Ectodermal cell (in vitro differentiated cells): ENCODE measurements around the gene TRPV4.

Experiments
- H3K27ac ChIP-seq: 2 replicates; pipeline ENCODE4 v1.7.0; 2013; ENCODE audit warnings: mild to moderate bottlenecking, low read depth, low read length; ENCODE audit not compliant: insufficient read depth, poor library complexity, severe bottlenecking
- H3K27me3 ChIP-seq: 2 replicates; pipeline ENCODE4 v1.7.0; 2013; ENCODE audit warnings: mild to moderate bottlenecking, low read length; ENCODE audit not compliant: insufficient read depth, control insufficient read depth, poor library complexity, severe bottlenecking
- H3K36me3 ChIP-seq: one replicate; pipeline ENCODE4 v1.7.0; 2013; ENCODE audit warnings: low read length; ENCODE audit not compliant: control insufficient read depth, insufficient read depth
- H3K4me1 ChIP-seq: one replicate; pipeline ENCODE4 v1.7.0; 2013; ENCODE audit warnings: low read length; ENCODE audit not compliant: control insufficient read depth, insufficient read depth
- H3K4me3 ChIP-seq: 2 replicates; pipeline ENCODE4 v1.7.0; 2013; ENCODE audit warnings: low read depth, low read length, control low read depth; ENCODE audit not compliant: insufficient read depth
- H3K9me3 ChIP-seq: 2 replicates; pipeline ENCODE4 v1.7.0; 2013; ENCODE audit warnings: mild to moderate bottlenecking, low read length, moderate library complexity; ENCODE audit not compliant: control insufficient read depth
- WGBS, 2 experiments: methylation state at CpG; one replicate each; pipeline ENCODE4 v1.1.7; 2013; ENCODE audit warnings: missing lambda C conversion rate in 2 of 2; 5-methylcytosine and 5-hydroxymethylcytosine counted together

TRPV4 gene

GRCh38 chr12:109782326-109782703, 50.9 kb downstream of the TRPV4 start:
- H3K4me1 ChIP-seq: no peaks in the 10 kb centered on the region
- no peaks in the 10 kb centered on the region for H3K36me3 ChIP-seq
- no peak overlapping the region for H3K4me3 ChIP-seq
- no peaks in the 10 kb centered on the region for H3K9me3 ChIP-seq
- 92 to 93% methylated on average over 9 of the region's 9 CpGs for WGBS, 2 experiments
- no peak overlapping the region for H3K27ac ChIP-seq
- H3K27me3 ChIP-seq: no peaks in the 10 kb centered on the region

GRCh38 chr12:109781668-109782325, 51.4 kb downstream of the TRPV4 start:
- Histone ChIP-seq H3K4me1 (no peaks in the 10 kb centered on the region), H3K36me3 (no peaks in the 10 kb centered on the region), H3K9me3 (no peaks in the 10 kb centered on the region), H3K27ac (no peak overlapping the region), H3K4me3 (no peak overlapping the region), H3K27me3 (no peaks in the 10 kb centered on the region)
- 82 to 85% methylated on average over 10 of the region's 10 CpGs for WGBS, 2 experiments

- Histone ChIP-seq H3K36me3 (no peaks in the 10 kb centered on the region), H3K27me3 (no peaks in the 10 kb centered on the region), H3K9me3 (no peaks in the 10 kb centered on the region), H3K4me3 (no peak overlapping the region), H3K4me1 (no peaks in the 10 kb centered on the region), H3K27ac (no peak overlapping the region)
- 92 to 96% methylated on average over 6 of the region's 6 CpGs for WGBS, 2 experiments
Measured at GRCh38 chr12:109779382-109779781, 53.8 kb downstream of the TRPV4 start.

GRCh38 chr12:109778684-109779083, 54.5 kb downstream of the TRPV4 start:
- Histone ChIP-seq H3K4me1 (no peaks in the 10 kb centered on the region), H3K9me3 (no peaks in the 10 kb centered on the region), H3K4me3 (no peak overlapping the region), H3K36me3 (no peaks in the 10 kb centered on the region), H3K27me3 (no peaks in the 10 kb centered on the region), H3K27ac (no peak overlapping the region)
- 92 to 96% methylated on average over 1 of the region's 1 CpG for WGBS, 2 experiments

- Histone ChIP-seq H3K27ac (no peak overlapping the region), H3K36me3 (no peaks in the 10 kb centered on the region), H3K4me3 (no peak overlapping the region), H3K4me1 (no peaks in the 10 kb centered on the region), H3K9me3 (no peaks in the 10 kb centered on the region), H3K27me3 (no peaks in the 10 kb centered on the region)
- WGBS, 2 experiments: 70 to 72% methylated on average over 5 of the region's 5 CpGs
Measured at GRCh38 chr12:109777544-109777943, 55.7 kb downstream of the TRPV4 start.

- H3K27ac ChIP-seq: no peak overlapping the region
Measured at GRCh38 chr12:109776624-109777023, 56.6 kb downstream of the TRPV4 start.

GRCh38 chr12:109775172-109775881, 57.9 kb downstream of the TRPV4 start:
- Histone ChIP-seq H3K27ac (no peak overlapping the region), H3K36me3 (no peaks in the 10 kb centered on the region), H3K4me1 (no peaks in the 10 kb centered on the region), H3K4me3 (no peak overlapping the region), H3K27me3 (no peaks in the 10 kb centered on the region), H3K9me3 (no peaks in the 10 kb centered on the region)
- 27% methylated on average over 10 of the region's 10 CpGs for WGBS, 2 experiments

More at GRCh38 chr12:109776624-109777023, 56.6 kb downstream of the TRPV4 start:
- Histone ChIP-seq H3K4me3 (no peak overlapping the region), H3K36me3 (no peaks in the 10 kb centered on the region), H3K27me3 (no peaks in the 10 kb centered on the region), H3K9me3 (no peaks in the 10 kb centered on the region), H3K4me1 (no peaks in the 10 kb centered on the region)
- WGBS, 2 experiments: 90 to 94% methylated on average over 9 of the region's 9 CpGs

- Histone ChIP-seq H3K36me3 (no peaks in the 10 kb centered on the region), H3K4me1 (no peaks in the 10 kb centered on the region), H3K4me3 (no peak overlapping the region), H3K9me3 (no peaks in the 10 kb centered on the region), H3K27me3 (no peaks in the 10 kb centered on the region), H3K27ac (no peak overlapping the region)
- 80% methylated on average over 21 of the region's 21 CpGs for WGBS, 2 experiments
Measured at GRCh38 chr12:109773384-109774011, 59.7 kb downstream of the TRPV4 start.

GRCh38 chr12:109772622-109773321, 60.4 kb downstream of the TRPV4 start:
- Histone ChIP-seq H3K36me3 (no peaks in the 10 kb centered on the region), H3K27me3 (no peaks in the 10 kb centered on the region), H3K4me1 (no peaks in the 10 kb centered on the region), H3K27ac (no peak overlapping the region), H3K9me3 (no peaks in the 10 kb centered on the region), H3K4me3 (no peak overlapping the region)
- WGBS, 2 experiments: 89 to 90% methylated on average over 12 of the region's 12 CpGs
